ENCODE data around the gene CDK17.

- TF ChIP-seq, protein P1, sequence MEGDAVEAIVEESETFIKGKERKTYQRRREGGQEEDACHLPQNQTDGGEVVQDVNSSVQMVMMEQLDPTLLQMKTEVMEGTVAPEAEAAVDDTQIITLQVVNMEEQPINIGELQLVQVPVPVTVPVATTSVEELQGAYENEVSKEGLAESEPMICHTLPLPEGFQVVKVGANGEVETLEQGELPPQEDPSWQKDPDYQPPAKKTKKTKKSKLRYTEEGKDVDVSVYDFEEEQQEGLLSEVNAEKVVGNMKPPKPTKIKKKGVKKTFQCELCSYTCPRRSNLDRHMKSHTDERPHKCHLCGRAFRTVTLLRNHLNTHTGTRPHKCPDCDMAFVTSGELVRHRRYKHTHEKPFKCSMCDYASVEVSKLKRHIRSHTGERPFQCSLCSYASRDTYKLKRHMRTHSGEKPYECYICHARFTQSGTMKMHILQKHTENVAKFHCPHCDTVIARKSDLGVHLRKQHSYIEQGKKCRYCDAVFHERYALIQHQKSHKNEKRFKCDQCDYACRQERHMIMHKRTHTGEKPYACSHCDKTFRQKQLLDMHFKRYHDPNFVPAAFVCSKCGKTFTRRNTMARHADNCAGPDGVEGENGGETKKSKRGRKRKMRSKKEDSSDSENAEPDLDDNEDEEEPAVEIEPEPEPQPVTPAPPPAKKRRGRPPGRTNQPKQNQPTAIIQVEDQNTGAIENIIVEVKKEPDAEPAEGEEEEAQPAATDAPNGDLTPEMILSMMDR (IDR thresholded peaks at IDR 0.05), result no peak
- TF ChIP-seq POLR2A (IDR thresholded peaks at IDR 0.05), result no peak
Observed at GRCh38 chr12:96271469-96272199, 128.6 kb downstream of the CDK17 start.

Data from prostate gland (tissue), 2 donors.